DMS79 treated with DMSO at 0.1 percent for 48 hours (cell line): Measurements from ENCODE around the gene CD164.
"Not testable (repeated sequence)": the region's sequence is repeated elsewhere in the genome, so short reads cannot be mapped to it uniquely, and the experiment has no call there.

Source experiments
- DNase-seq: peaks from one replicate; lab custom pipeline; 2025; lab: John Stamatoyannopoulos, UW

The CD164 gene

GRCh38 chr6:109374326-109374892 is 7.9 kb downstream of the CD164 start:
- DNase-seq, result no peak

GRCh38 chr6:109373762-109374161 is 8.5 kb downstream of the CD164 start:
- DNase-seq, result no peak

GRCh38 chr6:109373331-109373730 is 8.9 kb downstream of the CD164 start:
- DNase-seq, result no peak

- no peak for DNase-seq
Measured at GRCh38 chr6:109372130-109372529, 10.1 kb downstream of the CD164 start.

GRCh38 chr6:109370792-109371191 is 11.5 kb downstream of the CD164 start:
- no peak for DNase-seq

GRCh38 chr6:109370336-109370735 is 11.9 kb downstream of the CD164 start:
- no peak for DNase-seq

- DNase-seq, result no peak
Measured at GRCh38 chr6:109369728-109370127, 12.5 kb downstream of the CD164 start.

- not testable (repeated sequence) for DNase-seq
Measured at GRCh38 chr6:109364382-109365078, 17.7 kb downstream of the CD164 start.

- no peak for DNase-seq
Measured at GRCh38 chr6:109363753-109364152, 18.5 kb downstream of the CD164 start.

GRCh38 chr6:109362102-109362884 is 20.0 kb downstream of the CD164 start:
- DNase-seq, result peak; percentile 11

- no peak for DNase-seq
Measured at GRCh38 chr6:109360791-109361190, 21.5 kb downstream of the CD164 start.

- no peak for DNase-seq
Measured at GRCh38 chr6:109360281-109360680, 22.0 kb downstream of the CD164 start.

GRCh38 chr6:109359248-109359647 is 23.0 kb downstream of the CD164 start:
- no peak for DNase-seq

GRCh38 chr6:109358204-109358603 is 24.1 kb downstream of the CD164 start:
- DNase-seq, result no peak

- no peak for DNase-seq
Measured at GRCh38 chr6:109356237-109356636, 26.0 kb downstream of the CD164 start.

GRCh38 chr6:109351231-109352130 is 30.8 kb downstream of the CD164 start:
- no peak for DNase-seq

- DNase-seq, result peak; percentile 59
Measured at GRCh38 chr6:109349419-109349987, 32.8 kb downstream of the CD164 start.

GRCh38 chr6:109348226-109348625 is 34.0 kb downstream of the CD164 start:
- no peak for DNase-seq

- no peak for DNase-seq
Measured at GRCh38 chr6:109347779-109348178, 34.5 kb downstream of the CD164 start.

GRCh38 chr6:109345986-109346385 is 36.3 kb downstream of the CD164 start:
- peak; percentile 9 for DNase-seq

- DNase-seq, result no peak
Measured at GRCh38 chr6:109344226-109344625, 38.0 kb downstream of the CD164 start.

- no peak for DNase-seq
Measured at GRCh38 chr6:109343518-109343917, 38.7 kb downstream of the CD164 start.
